GM19372 (cell line): Measurements from ENCODE around the gene NCBP1.
"Not testable (repeated sequence)": the region's sequence is repeated elsewhere in the genome, so short reads cannot be mapped to it uniquely, and the experiment has no call there.

ENCODE experiments used
- ATAC-seq: cut with Tn5 transposase; IDR thresholded peaks from one replicate; pipeline ENCODE4 v1.9.1; 2021; ENCODE audit warnings: mild to moderate bottlenecking, low read depth, moderate library complexity; ENCODE audit not compliant: unreplicated experiment

Gene NCBP1

GRCh38 chr9:97670586-97670985 lies 37.0 kb downstream of the NCBP1 start:
- no peak for ATAC-seq

- ATAC-seq, result no peak
Observed at GRCh38 chr9:97672403-97672802, 38.8 kb downstream of the NCBP1 start.

- no peak for ATAC-seq
Observed at GRCh38 chr9:97673922-97674321, 40.3 kb downstream of the NCBP1 start.

GRCh38 chr9:97675655-97676054 lies 42.0 kb downstream of the NCBP1 start:
- no peak for ATAC-seq

- ATAC-seq, result no peak
Observed at GRCh38 chr9:97682242-97682641, 48.6 kb downstream of the NCBP1 start.

GRCh38 chr9:97688654-97689053 lies 55.0 kb downstream of the NCBP1 start:
- no peak for ATAC-seq

GRCh38 chr9:97689401-97690180 lies 56.0 kb downstream of the NCBP1 start:
- ATAC-seq, result no peak

GRCh38 chr9:97694769-97695168 lies 61.1 kb downstream of the NCBP1 start:
- no peak for ATAC-seq

- ATAC-seq, result no peak
Observed at GRCh38 chr9:97695390-97695789, 61.8 kb downstream of the NCBP1 start.

- ATAC-seq, result no peak
Observed at GRCh38 chr9:97695995-97696802, 62.6 kb downstream of the NCBP1 start.

GRCh38 chr9:97696803-97697601 lies 63.4 kb downstream of the NCBP1 start, which contains the start of gene XPA:
XPA (minus strand) TSS chr9:97697340; CDS start chr9:97697292, 48 bp downstream.
- ATAC-seq, result peak; percentile 91

GRCh38 chr9:97697837-97698236 lies 64.2 kb downstream of the NCBP1 start:
- ATAC-seq, result no peak

- no peak for ATAC-seq
Observed at GRCh38 chr9:97698865-97699264, 65.2 kb downstream of the NCBP1 start.

- not testable (repeated sequence) for ATAC-seq
Observed at GRCh38 chr9:97699281-97699680, 65.7 kb downstream of the NCBP1 start.

GRCh38 chr9:97699824-97700223 lies 66.2 kb downstream of the NCBP1 start:
- not testable (repeated sequence) for ATAC-seq

GRCh38 chr9:97703437-97704344 lies 70.1 kb downstream of the NCBP1 start:
- ATAC-seq, result no peak

- no peak for ATAC-seq
Observed at GRCh38 chr9:97704345-97704677, 70.7 kb downstream of the NCBP1 start.

GRCh38 chr9:97704851-97705250 lies 71.2 kb downstream of the NCBP1 start:
- no peak for ATAC-seq

- no peak for ATAC-seq
Observed at GRCh38 chr9:97705354-97705950, 71.8 kb downstream of the NCBP1 start.

GRCh38 chr9:97706246-97706645 lies 72.6 kb downstream of the NCBP1 start:
- ATAC-seq, result no peak
